Suprapubic skin (tissue), 4 donors: ENCODE results near the gene RPTOR. TPM values are rescaled to one million over a fixed set of nuclear protein-coding genes. Genes with fewer than 3 reads are reported as not detected.

Experiments used
- DNase-seq, 2 donors: peaks; one replicate each; pipeline ENCODE4 v3.0.0-alpha.2; 2019; ENCODE audit warnings: low spot score in 2 of 2
- H3K27ac ChIP-seq: fragments of 200-600 bp; sonication (generic); one replicate; pipeline ENCODE4 v1.5.1; 2019
- H3K27me3 ChIP-seq: fragments of 200-600 bp; sonication (generic); one replicate; pipeline ENCODE4 v1.5.1; 2019
- H3K36me3 ChIP-seq: fragments of 200-600 bp; sonication (generic); one replicate; pipeline ENCODE4 v1.5.1; 2019
- H3K4me1 ChIP-seq: fragments of 200-600 bp; sonication (generic); one replicate; pipeline ENCODE4 v1.5.1; 2019
- H3K4me3 ChIP-seq: fragments of 200-600 bp; sonication (generic); one replicate; pipeline ENCODE4 v1.5.1; 2019; ENCODE audit warnings: mild to moderate bottlenecking
- H3K9me3 ChIP-seq: fragments of 200-600 bp; sonication (generic); one replicate; pipeline ENCODE4 v1.5.1; 2019
- EP300 ChIP-seq: sonication (generic); formaldehyde crosslinking; IDR thresholded peaks from one replicate; pipeline ENCODE4 v1.6.1; 2017; ENCODE audit warnings: antibody characterized with exemption
- POLR2A ChIP-seq, 2 donors: fragments of 450-650 bp; IDR thresholded peaks; one replicate each; pipeline ENCODE4 v1.6.1; 2017; ENCODE audit warnings: antibody characterized with exemption in 2 of 2, mild to moderate bottlenecking in 2 of 2, moderate library complexity in 2 of 2
- POLR2AphosphoS5 ChIP-seq, 3 donors: sonication (generic); formaldehyde crosslinking; IDR thresholded peaks; one replicate each; pipeline ENCODE4 v1.6.1; 2017; ENCODE audit warnings: antibody characterized with exemption in 3 of 3
- WGBS: methylation state at CpG from one replicate; pipeline ENCODE4 v1.1.5; 2018; 5-methylcytosine and 5-hydroxymethylcytosine counted together
- total RNA-seq, 4 donors: library from RNA; depleted of rRNA; stranded (reverse); fragments of >200 nt; gene quantifications; one replicate each; pipeline ENCODE4 v1.1.0, GENCODE V29; 2016
- TF ChIP-seq, protein P1 (sequence below), 2 donors: fragments of 200-600 bp in 1 of 2; fragments of 450-650 bp in 1 of 2; sonication (generic) in 1 of 2; IDR thresholded peaks; one replicate each; pipeline ENCODE4 v1.5.1; 2016 to 2019; ENCODE audit warnings: antibody characterized with exemption in 2 of 2, mild to moderate bottlenecking in 1 of 2, moderate library complexity in 1 of 2

Gene RPTOR
- total RNA-seq, 4 donors from 2014 or later: 45.8 to 84.6 (median 53.0) TPM

- Histone ChIP-seq H3K9me3 (no peaks in the 10 kb centered on the region), H3K27ac (no peak overlapping the region), H3K4me1 (peaks cover 23% of the 10 kb centered on the region), H3K36me3 (peaks cover 52% of the 10 kb centered on the region), H3K4me3 (no peak overlapping the region), H3K27me3 (no peaks in the 10 kb centered on the region)
- TF ChIP-seq, protein P1, sequence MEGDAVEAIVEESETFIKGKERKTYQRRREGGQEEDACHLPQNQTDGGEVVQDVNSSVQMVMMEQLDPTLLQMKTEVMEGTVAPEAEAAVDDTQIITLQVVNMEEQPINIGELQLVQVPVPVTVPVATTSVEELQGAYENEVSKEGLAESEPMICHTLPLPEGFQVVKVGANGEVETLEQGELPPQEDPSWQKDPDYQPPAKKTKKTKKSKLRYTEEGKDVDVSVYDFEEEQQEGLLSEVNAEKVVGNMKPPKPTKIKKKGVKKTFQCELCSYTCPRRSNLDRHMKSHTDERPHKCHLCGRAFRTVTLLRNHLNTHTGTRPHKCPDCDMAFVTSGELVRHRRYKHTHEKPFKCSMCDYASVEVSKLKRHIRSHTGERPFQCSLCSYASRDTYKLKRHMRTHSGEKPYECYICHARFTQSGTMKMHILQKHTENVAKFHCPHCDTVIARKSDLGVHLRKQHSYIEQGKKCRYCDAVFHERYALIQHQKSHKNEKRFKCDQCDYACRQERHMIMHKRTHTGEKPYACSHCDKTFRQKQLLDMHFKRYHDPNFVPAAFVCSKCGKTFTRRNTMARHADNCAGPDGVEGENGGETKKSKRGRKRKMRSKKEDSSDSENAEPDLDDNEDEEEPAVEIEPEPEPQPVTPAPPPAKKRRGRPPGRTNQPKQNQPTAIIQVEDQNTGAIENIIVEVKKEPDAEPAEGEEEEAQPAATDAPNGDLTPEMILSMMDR (IDR thresholded peaks at IDR 0.05): no peak
- TF ChIP-seq POLR2AphosphoS5 (IDR thresholded peaks at IDR 0.05): no peak
- no peak for TF ChIP-seq EP300
- TF ChIP-seq POLR2A (IDR thresholded peaks at IDR 0.05): no peak
- no peak for DNase-seq
- 97% methylated on average over 8 of the region's 8 CpGs for WGBS
These were observed 401.8 kb downstream of the RPTOR start for GRCh38 chr17:80946449-80946848.

GRCh38 chr17:80947200-80947940 is 402.7 kb downstream of the RPTOR start:
- no peak overlapping the region for H3K4me3 ChIP-seq
- 96% methylated on average over 19 of the region's 21 CpGs for WGBS
- no peak for TF ChIP-seq EP300
- TF ChIP-seq, protein P1 (IDR thresholded peaks at IDR 0.05): no peak
- no peak for TF ChIP-seq POLR2AphosphoS5 (IDR thresholded peaks at IDR 0.05)
- no peak for TF ChIP-seq POLR2A (IDR thresholded peaks at IDR 0.05)
- H3K36me3 ChIP-seq: peaks cover 56% of the 10 kb centered on the region
- DNase-seq: peak in 1 of 2 donors; percentile 48
- peaks cover 14% of the 10 kb centered on the region for H3K4me1 ChIP-seq
- H3K27me3 ChIP-seq: no peaks in the 10 kb centered on the region
- no peak overlapping the region for H3K27ac ChIP-seq
- no peaks in the 10 kb centered on the region for H3K9me3 ChIP-seq

GRCh38 chr17:80948019-80948975 is 403.7 kb downstream of the RPTOR start:
- Histone ChIP-seq H3K36me3 (peaks cover 56% of the 10 kb centered on the region), H3K9me3 (no peaks in the 10 kb centered on the region), H3K4me3 (no peak overlapping the region), H3K27me3 (no peaks in the 10 kb centered on the region), H3K4me1 (peaks cover 5% of the 10 kb centered on the region), H3K27ac (no peak overlapping the region)
- TF ChIP-seq EP300 (no peak), POLR2AphosphoS5 (IDR thresholded peaks at IDR 0.05) (no peak), POLR2A (IDR thresholded peaks at IDR 0.05) (no peak)
- TF ChIP-seq, protein P1 (IDR thresholded peaks at IDR 0.05): no peak
- peak in 1 of 2 donors; percentile 55 for DNase-seq
- 81% methylated on average over 46 of the region's 48 CpGs for WGBS

GRCh38 chr17:80948976-80949450 is 404.4 kb downstream of the RPTOR start:
- no peaks in the 10 kb centered on the region for H3K4me1 ChIP-seq
- H3K36me3 ChIP-seq: peaks cover 61% of the 10 kb centered on the region
- no peak overlapping the region for H3K27ac ChIP-seq
- peak in 1 of 2 donors; percentile 48 for DNase-seq
- 56% methylated on average over 8 of the region's 16 CpGs for WGBS
- no peaks in the 10 kb centered on the region for H3K27me3 ChIP-seq
- no peaks in the 10 kb centered on the region for H3K9me3 ChIP-seq
- H3K4me3 ChIP-seq: no peak overlapping the region
- TF ChIP-seq POLR2AphosphoS5 (IDR thresholded peaks at IDR 0.05) (no peak), EP300 (no peak), POLR2A (IDR thresholded peaks at IDR 0.05) (no peak)
- TF ChIP-seq, protein P1 (IDR thresholded peaks at IDR 0.05): no peak
